ENCODE data around the gene VRK3. TPM values are rescaled to one million over a fixed set of nuclear protein-coding genes. Genes with fewer than 3 reads are reported as not detected.
A peak's percentile ranks its signal among the peaks of the same experiment; 100 is the strongest.

The VRK3 gene
- total and polyA plus RNA-seq, 4 donors = 16.2 to 23.6 (median 20.3) TPM

- Histone ChIP-seq H3K4me1 (ENCODE audit: control insufficient read depth in 4 of 4, insufficient read depth in 4 of 4, low read length in 3 of 4) (peaks cover 7 to 26% (median 21%) of the 10 kb centered on the region in 4 donors), H3K4me3 (ENCODE audit: low read depth in 1 of 3, low read length in 3 of 3) (peak overlapping the region; percentile 80 to 87 (median 81)), H3K9me3 (ENCODE audit: control insufficient read depth in 4 of 4, low read length in 3 of 4) (no peaks in the 10 kb centered on the region), H3K27ac (ENCODE audit: low read depth in 1 of 2, low read length in 2 of 2) (peak overlapping the region; percentile 78 to 86), H3K27me3 (ENCODE audit: control insufficient read depth in 4 of 4, insufficient read depth in 4 of 4, low read length in 3 of 4) (no peaks in the 10 kb centered on the region), H3K36me3 (ENCODE audit: control insufficient read depth in 4 of 4, insufficient read depth in 3 of 4, low read depth in 1 of 4, low read length in 3 of 4) (peaks cover 0 to 5% (median 0%) of the 10 kb centered on the region in 4 donors), H3K9ac (ENCODE audit: low read depth in 1 of 2, low read length in 2 of 2) (peak overlapping the region; percentile 46 to 82)
- TF ChIP-seq HNF4A (conservative IDR thresholded peaks at IDR 0.05) (no peak), CTCF (IDR thresholded peaks at IDR 0.05; ENCODE audit: low read depth, low read length, missing input control) (no peak), RAD21 (IDR thresholded peaks at IDR 0.05) (no peak), RXRA (IDR thresholded peaks at IDR 0.05) (no peak)
- WGBS = under 1% methylated on average over 10 of the region's 10 CpGs
- DNase-seq (ENCODE audit: low spot score) = no peak
Observed at GRCh38 chr19:50024719-50025021, 502 bp downstream of the VRK3 start.

- Histone ChIP-seq H3K9ac (ENCODE audit: low read depth in 1 of 2, low read length in 2 of 2) (no peak overlapping the region), H3K4me1 (ENCODE audit: control insufficient read depth in 4 of 4, insufficient read depth in 4 of 4, low read length in 3 of 4) (peaks cover 7 to 26% (median 21%) of the 10 kb centered on the region in 4 donors), H3K27ac (ENCODE audit: low read depth in 1 of 2, low read length in 2 of 2) (no peak overlapping the region), H3K4me3 (ENCODE audit: low read depth in 1 of 3, low read length in 3 of 3) (no peak overlapping the region), H3K27me3 (ENCODE audit: control insufficient read depth in 4 of 4, insufficient read depth in 4 of 4, low read length in 3 of 4) (no peaks in the 10 kb centered on the region), H3K36me3 (ENCODE audit: control insufficient read depth in 4 of 4, insufficient read depth in 3 of 4, low read depth in 1 of 4, low read length in 3 of 4) (peaks cover 0 to 7% (median 3%) of the 10 kb centered on the region in 4 donors), H3K9me3 (ENCODE audit: control insufficient read depth in 4 of 4, low read length in 3 of 4) (no peaks in the 10 kb centered on the region)
- no peak for DNase-seq (ENCODE audit: low spot score)
- TF ChIP-seq GABPA (IDR thresholded peaks at IDR 0.05 in 1 of 2, conservative IDR thresholded peaks at IDR 0.05 in 1 of 2) (no peak), JUND (IDR thresholded peaks at IDR 0.05) (no peak), MAX (IDR thresholded peaks at IDR 0.05) (no peak)
- 52% methylated on average over 7 of the region's 7 CpGs for WGBS
Observed at GRCh38 chr19:50022823-50023222, 2.3 kb downstream of the VRK3 start.

GRCh38 chr19:50020481-50020880 is 4.7 kb downstream of the VRK3 start:
- peaks cover 3 to 17% (median 13%) of the 10 kb centered on the region in 4 donors for H3K4me1 ChIP-seq (ENCODE audit: control insufficient read depth in 4 of 4, insufficient read depth in 4 of 4, low read length in 3 of 4)
- H3K9me3 ChIP-seq (ENCODE audit: control insufficient read depth in 4 of 4, low read length in 3 of 4) = no peaks in the 10 kb centered on the region
- no peak overlapping the region for H3K4me3 ChIP-seq (ENCODE audit: low read depth in 1 of 3, low read length in 3 of 3)
- no peak overlapping the region for H3K27ac ChIP-seq (ENCODE audit: low read depth in 1 of 2, low read length in 2 of 2)
- 74% methylated on average over 6 of the region's 6 CpGs for WGBS
- no peaks in the 10 kb centered on the region for H3K27me3 ChIP-seq (ENCODE audit: control insufficient read depth in 4 of 4, insufficient read depth in 4 of 4, low read length in 3 of 4)
- no peak for TF ChIP-seq HNF4G (IDR thresholded peaks at IDR 0.05)
- TF ChIP-seq RAD21 (IDR thresholded peaks at IDR 0.05) = no peak
- TF ChIP-seq TAF1 (conservative IDR thresholded peaks at IDR 0.05) = no peak
- TF ChIP-seq ZBTB33 (IDR thresholded peaks at IDR 0.05) = no peak
- peaks cover 0 to 19% (median 16%) of the 10 kb centered on the region in 4 donors for H3K36me3 ChIP-seq (ENCODE audit: control insufficient read depth in 4 of 4, insufficient read depth in 3 of 4, low read depth in 1 of 4, low read length in 3 of 4)
- DNase-seq (ENCODE audit: low spot score) = no peak
- no peak overlapping the region for H3K9ac ChIP-seq (ENCODE audit: low read depth in 1 of 2, low read length in 2 of 2)

Measured in liver (tissue), 9 donors.